PFSK-1 (cell line): Measurements from ENCODE around the gene DNAJC5G. TPM values are rescaled to one million over a fixed set of nuclear protein-coding genes. Genes with fewer than 3 reads are reported as not detected.

ENCODE experiments used
- FOXP2 ChIP-seq: optimal IDR thresholded peaks from 2 replicates; pipeline ENCODE3; 2011; ENCODE audit warnings: borderline replicate concordance, control low read depth, inconsistent platforms; ENCODE audit not compliant: insufficient read depth; ENCODE audit errors: extremely low read length, extremely low read depth
- POLR2AphosphoS5 ChIP-seq: IDR thresholded peaks from 2 replicates; pipeline ENCODE4 v1.6.1; 2012; ENCODE audit warnings: low read depth, mild to moderate bottlenecking, control low read depth, low read length, moderate library complexity
- REST ChIP-seq, 2 experiments: IDR thresholded peaks; 2 replicates each; pipeline versions ENCODE4 v1.6.1 to v1.8.0; 2011 to 2012; ENCODE audit warnings: low read depth in 2 of 2, low read length in 2 of 2, control low read depth in 1 of 2, inconsistent platforms in 1 of 2, mild to moderate bottlenecking in 1 of 2, moderate library complexity in 1 of 2; ENCODE audit not compliant: insufficient read depth in 1 of 2
- SIN3A ChIP-seq: IDR thresholded peaks from 2 replicates; pipeline ENCODE4 v1.6.1; 2012; ENCODE audit warnings: mild to moderate bottlenecking, low read length, moderate library complexity, borderline replicate concordance; ENCODE audit not compliant: insufficient read depth
- TAF1 ChIP-seq: IDR thresholded peaks from 2 replicates; pipeline ENCODE4 v1.6.1; 2012; ENCODE audit warnings: low read length, control low read depth, borderline replicate concordance; ENCODE audit not compliant: insufficient read depth
- polyA plus RNA-seq: library from polyadenylated mRNA; unstranded; fragments of >200 nt; gene quantifications from one replicate; pipeline ENCODE4 v1.2.1, GENCODE V29; 2012; ENCODE audit warnings: low read depth, missing spikeins; ENCODE audit not compliant: insufficient read length

The DNAJC5G gene, protein sequence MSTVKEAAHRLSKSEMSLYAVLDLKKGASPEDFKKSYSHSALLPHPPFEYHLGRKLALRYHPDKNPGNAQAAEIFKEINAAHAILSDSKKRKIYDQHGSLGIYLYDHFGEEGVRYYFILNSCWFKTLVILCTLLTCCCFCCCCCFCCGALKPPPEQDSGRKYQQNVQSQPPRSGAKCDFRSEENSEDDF
- polyA plus RNA-seq, result not detected

GRCh38 chr2:27275211-27276150 is at the start of gene DNAJC5G:
Gene DNAJC5G, plus strand, starts transcription at chr2:27275433. Its CDS starts 1,296 bp downstream, at chr2:27276729.
- TF ChIP-seq FOXP2 (no peak), TAF1 (no peak), POLR2AphosphoS5 (no peak), SIN3A (no peak), REST (IDR thresholded peaks at IDR 0.05; ENCODE audit: insufficient read depth in 1 of 2, low read depth in 2 of 2, low read length in 2 of 2) (no peak)

DNA sequence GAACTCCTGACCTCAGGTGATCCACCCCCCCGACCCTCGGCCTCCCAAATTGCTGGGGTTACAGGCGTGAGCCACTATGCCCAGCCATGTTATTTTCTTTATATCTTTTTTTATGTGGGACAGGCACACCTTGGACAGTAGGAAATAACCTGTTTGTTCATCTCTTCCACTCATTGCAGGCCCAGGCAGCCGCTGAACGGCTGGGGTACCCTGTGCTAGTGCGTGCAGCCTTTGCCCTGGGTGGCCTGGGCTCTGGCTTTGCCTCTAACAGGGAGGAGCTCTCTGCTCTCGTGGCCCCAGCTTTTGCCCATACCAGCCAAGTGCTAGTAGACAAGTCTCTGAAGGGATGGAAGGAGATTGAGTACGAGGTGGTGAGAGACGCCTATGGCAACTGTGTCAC is 49.7 kb upstream of the DNAJC5G start:
- TF ChIP-seq TAF1, result no peak
- TF ChIP-seq FOXP2, result no peak
- no peak for TF ChIP-seq REST (IDR thresholded peaks at IDR 0.05; ENCODE audit: insufficient read depth in 1 of 2, low read depth in 2 of 2, low read length in 2 of 2)

- TF ChIP-seq TAF1, result no peak
- no peak for TF ChIP-seq POLR2AphosphoS5
- TF ChIP-seq FOXP2, result no peak
Measured at GRCh38 chr2:27227501-27227900, 47.7 kb upstream of the DNAJC5G start.

DNA sequence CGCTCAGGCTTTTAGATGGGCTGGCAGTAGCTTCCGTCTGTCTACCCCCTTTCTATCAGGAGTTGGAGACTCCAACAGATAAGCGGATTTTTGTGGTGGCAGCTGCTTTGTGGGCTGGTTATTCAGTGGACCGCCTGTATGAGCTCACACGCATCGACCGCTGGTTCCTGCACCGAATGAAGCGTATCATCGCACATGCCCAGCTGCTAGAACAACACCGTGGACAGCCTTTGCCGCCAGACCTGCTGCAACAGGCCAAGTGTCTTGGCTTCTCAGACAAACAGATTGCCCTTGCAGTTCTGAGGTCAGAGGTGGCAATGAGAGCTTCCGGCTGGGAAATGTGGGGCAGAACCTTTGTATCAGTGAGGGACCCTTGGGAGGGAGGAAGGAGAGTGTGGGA is 43.3 kb upstream of the DNAJC5G start:
- no peak for TF ChIP-seq FOXP2
- no peak for TF ChIP-seq REST (IDR thresholded peaks at IDR 0.05; ENCODE audit: insufficient read depth in 1 of 2, low read depth in 2 of 2, low read length in 2 of 2)
- TF ChIP-seq POLR2AphosphoS5, result no peak
- no peak for TF ChIP-seq TAF1

- no peak for TF ChIP-seq TAF1
- TF ChIP-seq REST (IDR thresholded peaks at IDR 0.05; ENCODE audit: insufficient read depth in 1 of 2, low read depth in 2 of 2, low read length in 2 of 2), result no peak
- TF ChIP-seq FOXP2, result no peak
- TF ChIP-seq POLR2AphosphoS5, result no peak
- no peak for TF ChIP-seq SIN3A
Measured at GRCh38 chr2:27233341-27233740, 41.9 kb upstream of the DNAJC5G start.
